Caco-2 (cell line): ENCODE measurements around the gene SLIT3. TPM values are rescaled to one million over a fixed set of nuclear protein-coding genes. Genes with fewer than 3 reads are reported as not detected.
A peak's percentile ranks its signal among the peaks of the same experiment; 100 is the strongest.

Experiments used
- BruUV-seq: library from RNA; stranded (reverse); fragments of 400-500 nt; replicated peaks from 2 replicates; lab custom pipeline; 2021; lab: Mats Ljungman, UMichigan
- CTCF ChIA-PET: fragments of 300-600 bp; sonication (Branson Sonifier 250); formaldehyde crosslinking; loops from one replicate; lab custom pipeline; 2022; ENCODE audit warnings: antibody characterized with exemption; lab: Charles Lee
- POLR2A ChIA-PET: fragments of 300-600 bp; sonication (Branson Sonifier 250); formaldehyde crosslinking; loops from one replicate; lab custom pipeline; 2022; ENCODE audit warnings: antibody characterized with exemption; lab: Charles Lee
- DNase-seq, 2 experiments: peaks; one replicate each; pipeline versions ENCODE4 v3.0.0 to v3.0.0-alpha.2; 2020 to 2022
- H3K27me3 ChIP-seq: replicated peaks from 2 replicates; pipeline ENCODE4 v1.6.0; 2011; ENCODE audit warnings: low read length; ENCODE audit not compliant: control insufficient read depth, insufficient read depth
- H3K36me3 ChIP-seq: 2 replicates; pipeline ENCODE4 v1.5.1; 2011; ENCODE audit warnings: low read length; ENCODE audit not compliant: control insufficient read depth, insufficient read depth
- H3K4me1 ChIP-seq: fragments of 250-450 bp; sonication (Bioruptor Pico); 2 replicates; pipeline ENCODE4 v1.5.1; 2020; ENCODE audit warnings: mild to moderate bottlenecking
- H3K4me3 ChIP-seq: 2 replicates; pipeline ENCODE4 v1.5.1; 2011; ENCODE audit warnings: low read depth, mild to moderate bottlenecking, control low read depth, low read length
- H3K9me3 ChIP-seq: fragments of 250-450 bp; sonication (Bioruptor Pico); 2 replicates; pipeline ENCODE4 v1.5.1; 2020; ENCODE audit warnings: mild to moderate bottlenecking, moderate library complexity
- H3K27ac Mint-ChIP-seq: one replicate; pipeline ENCODE4 v1.8.0; 2022; ENCODE audit warnings: mixed read lengths; ENCODE audit not compliant: unreplicated experiment
- H3K27me3 Mint-ChIP-seq: one replicate; pipeline ENCODE4 v1.8.0; 2022; ENCODE audit warnings: mixed read lengths; ENCODE audit not compliant: insufficient read depth, unreplicated experiment
- H3K36me3 Mint-ChIP-seq: one replicate; pipeline ENCODE4 v1.8.0; 2022; ENCODE audit warnings: mild to moderate bottlenecking, mixed read lengths; ENCODE audit not compliant: insufficient read depth, unreplicated experiment
- H3K4me1 Mint-ChIP-seq: one replicate; pipeline ENCODE4 v1.8.0; 2022; ENCODE audit warnings: low read depth, mixed read lengths; ENCODE audit not compliant: unreplicated experiment
- H3K4me3 Mint-ChIP-seq: one replicate; pipeline ENCODE4 v1.8.0; 2022; ENCODE audit warnings: mild to moderate bottlenecking, moderate library complexity, mixed read lengths; ENCODE audit not compliant: unreplicated experiment
- H3K9me3 Mint-ChIP-seq: one replicate; pipeline ENCODE4 v1.8.0; 2022; ENCODE audit warnings: mixed read lengths; ENCODE audit not compliant: unreplicated experiment
- intact Hi-C: fragments of 100-400 bp; cut with micrococcal nuclease; formaldehyde crosslinking; loops from one replicate; pipeline ENCODE4 v1.10.0; 2022; ENCODE audit not compliant: unreplicated experiment
- total RNA-seq: library from RNA; stranded (reverse); gene quantifications from 2 replicates; pipeline ENCODE4 v1.2.3, GENCODE V29; 2022
- TF ChIP-seq, protein P1 (sequence below), 2 experiments: fragments of 200-600 bp in 1 of 2; IDR thresholded peaks; 1 replicate in 1 of 2; 2 replicates in 1 of 2; pipeline versions ENCODE4 v1.5.1 to v1.8.0; 2011 to 2022; ENCODE audit warnings: antibody characterized with exemption in 1 of 2, control low read depth in 1 of 2, inconsistent platforms in 1 of 2, low read depth in 1 of 2, low read length in 1 of 2, mild to moderate bottlenecking in 1 of 2, moderate library complexity in 1 of 2; ENCODE audit not compliant: insufficient read depth in 1 of 2, severe bottlenecking in 1 of 2, unreplicated experiment in 1 of 2

The SLIT3 gene
- total RNA-seq, 1 experiment from 2014 or later: 2.1 TPM

DNA sequence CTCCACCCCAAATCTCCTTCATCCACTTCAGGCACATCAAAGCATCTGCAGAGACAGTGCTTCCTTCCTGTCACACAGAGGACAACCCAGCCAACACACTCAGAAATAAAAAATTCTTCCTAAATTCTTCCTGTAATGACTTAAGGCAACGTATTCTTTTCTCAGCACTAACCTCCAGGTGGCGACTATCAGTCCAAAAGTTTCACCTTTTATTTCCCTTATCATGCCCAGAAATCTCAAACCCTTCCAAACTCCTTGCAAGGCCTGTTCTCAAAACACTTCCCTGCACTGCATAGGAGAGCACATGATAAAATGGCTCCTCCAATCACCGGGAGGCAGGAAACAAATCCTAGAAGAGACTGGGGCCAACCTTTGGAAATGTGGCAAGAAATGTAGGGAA lies 35.1 kb downstream of the SLIT3 start:
- CTCF ChIA-PET: no interaction called here
- intact Hi-C loops: loop anchor here (10.0 kb wide), 1 partner anchor 959 kb away; no protein-coding TSS in a partner anchor
- POLR2A ChIA-PET: no interaction called here

DNA sequence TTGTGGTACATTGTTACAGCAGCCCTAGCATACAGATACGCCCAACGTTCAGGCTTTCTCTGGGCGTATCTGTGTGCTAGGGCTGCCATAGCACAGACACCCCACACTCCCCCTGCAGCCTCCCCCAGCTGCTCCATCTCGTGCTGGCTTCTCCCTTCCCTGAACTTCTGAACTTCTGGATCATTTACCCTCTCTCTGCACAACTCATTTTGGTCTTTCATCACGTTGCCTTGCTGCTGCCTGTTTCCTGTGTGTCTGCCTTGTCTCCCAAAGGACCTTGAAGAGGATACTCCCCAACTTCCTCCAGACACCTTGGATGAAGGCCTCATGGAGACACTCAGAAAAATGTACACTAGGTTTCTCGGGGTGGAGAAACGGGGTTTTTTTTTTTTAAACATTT lies 37.3 kb downstream of the SLIT3 start:
- ChIA-PET CTCF (no interaction called here), POLR2A (no interaction called here)
- intact Hi-C loops: loop anchor here (10.0 kb wide), 1 partner anchor 961 kb away; no protein-coding TSS in a partner anchor
- DNase-seq: no peak
- Histone ChIP-seq H3K27me3 (no peaks in the 10 kb centered on the region), H3K4me1 (peaks cover 10% of the 10 kb centered on the region), H3K36me3 (no peaks in the 10 kb centered on the region), H3K9me3 (peaks cover 3% of the 10 kb centered on the region), H3K4me3 (no peak overlapping the region)
- H3K4me3 Mint-ChIP-seq: no peak overlapping the region
- no peaks in the 10 kb centered on the region for H3K27me3 Mint-ChIP-seq
- peaks cover 25% of the 10 kb centered on the region for H3K4me1 Mint-ChIP-seq
- no peaks in the 10 kb centered on the region for H3K36me3 Mint-ChIP-seq
- no TSS peak for BruUV-seq
- H3K27ac Mint-ChIP-seq: no peak overlapping the region
- H3K9me3 Mint-ChIP-seq: peaks cover 28% of the 10 kb centered on the region
- TF ChIP-seq, protein P1, sequence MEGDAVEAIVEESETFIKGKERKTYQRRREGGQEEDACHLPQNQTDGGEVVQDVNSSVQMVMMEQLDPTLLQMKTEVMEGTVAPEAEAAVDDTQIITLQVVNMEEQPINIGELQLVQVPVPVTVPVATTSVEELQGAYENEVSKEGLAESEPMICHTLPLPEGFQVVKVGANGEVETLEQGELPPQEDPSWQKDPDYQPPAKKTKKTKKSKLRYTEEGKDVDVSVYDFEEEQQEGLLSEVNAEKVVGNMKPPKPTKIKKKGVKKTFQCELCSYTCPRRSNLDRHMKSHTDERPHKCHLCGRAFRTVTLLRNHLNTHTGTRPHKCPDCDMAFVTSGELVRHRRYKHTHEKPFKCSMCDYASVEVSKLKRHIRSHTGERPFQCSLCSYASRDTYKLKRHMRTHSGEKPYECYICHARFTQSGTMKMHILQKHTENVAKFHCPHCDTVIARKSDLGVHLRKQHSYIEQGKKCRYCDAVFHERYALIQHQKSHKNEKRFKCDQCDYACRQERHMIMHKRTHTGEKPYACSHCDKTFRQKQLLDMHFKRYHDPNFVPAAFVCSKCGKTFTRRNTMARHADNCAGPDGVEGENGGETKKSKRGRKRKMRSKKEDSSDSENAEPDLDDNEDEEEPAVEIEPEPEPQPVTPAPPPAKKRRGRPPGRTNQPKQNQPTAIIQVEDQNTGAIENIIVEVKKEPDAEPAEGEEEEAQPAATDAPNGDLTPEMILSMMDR (IDR thresholded peaks at IDR 0.05; ENCODE audit: insufficient read depth in 1 of 2, low read depth in 1 of 2, low read length in 1 of 2, severe bottlenecking in 1 of 2, unreplicated experiment in 1 of 2): no peak

More for the DNA sequence above, 35.1 kb downstream of the SLIT3 start:
- H3K27me3 ChIP-seq: no peaks in the 10 kb centered on the region
- H3K9me3 Mint-ChIP-seq: peaks cover 33% of the 10 kb centered on the region
- no peak overlapping the region for H3K4me3 Mint-ChIP-seq
- peaks cover 3% of the 10 kb centered on the region for H3K9me3 ChIP-seq
- peak overlapping the region; percentile 20 for H3K27ac Mint-ChIP-seq
- no peaks in the 10 kb centered on the region for H3K36me3 ChIP-seq
- H3K36me3 Mint-ChIP-seq: peaks cover 3% of the 10 kb centered on the region
- H3K27me3 Mint-ChIP-seq: no peaks in the 10 kb centered on the region
- H3K4me3 ChIP-seq: no peak overlapping the region
- peaks cover 40% of the 10 kb centered on the region for H3K4me1 Mint-ChIP-seq
- TF ChIP-seq, protein P1 (IDR thresholded peaks at IDR 0.05; ENCODE audit: insufficient read depth in 1 of 2, low read depth in 1 of 2, low read length in 1 of 2, severe bottlenecking in 1 of 2, unreplicated experiment in 1 of 2): peak in 1 of 2 experiments; percentile 27
- DNase-seq: no peak
- no TSS peak for BruUV-seq
- H3K4me1 ChIP-seq: peaks cover 13% of the 10 kb centered on the region

DNA sequence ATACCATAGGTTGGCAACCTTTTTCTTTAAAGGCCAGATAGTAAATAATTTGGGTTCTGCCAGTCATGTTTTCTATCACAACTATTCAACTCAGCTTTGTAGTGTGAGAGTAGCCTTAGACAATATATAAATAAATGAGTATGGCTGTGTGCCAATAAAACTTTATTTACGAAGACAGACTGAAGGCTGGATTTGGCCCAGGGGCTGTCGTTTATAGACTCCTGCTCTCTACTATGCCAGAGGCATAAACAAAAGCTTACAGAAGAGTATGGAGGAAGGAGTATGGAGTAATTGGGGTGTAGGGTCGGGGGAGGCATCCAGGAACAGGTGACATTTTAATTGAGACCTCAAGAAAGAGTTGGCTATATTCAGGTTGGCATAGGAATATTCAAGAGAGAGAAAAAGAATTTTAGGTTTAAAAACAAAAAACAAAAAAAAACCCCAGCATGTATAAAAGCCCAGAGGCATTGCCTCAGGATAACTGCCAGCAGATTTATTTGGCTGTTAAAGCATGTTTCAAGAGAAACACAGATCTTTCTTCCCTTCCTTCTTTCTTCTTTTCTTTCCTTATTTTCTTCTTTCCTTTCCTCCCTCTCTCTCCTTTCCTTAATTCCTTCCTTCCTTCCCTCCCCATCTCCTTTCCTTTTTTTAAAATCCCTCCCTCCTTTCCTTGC lies 39.9 kb downstream of the SLIT3 start:
- Mint-ChIP-seq H3K4me1 (peaks cover 21% of the 10 kb centered on the region), H3K9me3 (peaks cover 23% of the 10 kb centered on the region), H3K4me3 (no peak overlapping the region), H3K36me3 (peaks cover 7% of the 10 kb centered on the region), H3K27ac (peak overlapping the region; percentile 48), H3K27me3 (no peaks in the 10 kb centered on the region)
- POLR2A ChIA-PET: no interaction called here
- intact Hi-C loops: loop anchor here (10.0 kb wide), 1 partner anchor 964 kb away; no protein-coding TSS in a partner anchor
- no TSS peak for BruUV-seq
- CTCF ChIA-PET: no interaction called here
- TF ChIP-seq, protein P1 (IDR thresholded peaks at IDR 0.05; ENCODE audit: insufficient read depth in 1 of 2, low read depth in 1 of 2, low read length in 1 of 2, severe bottlenecking in 1 of 2, unreplicated experiment in 1 of 2): no peak
- Histone ChIP-seq H3K4me1 (peaks cover 2% of the 10 kb centered on the region), H3K9me3 (no peaks in the 10 kb centered on the region; the same call in none of the 2 replicates), H3K27me3 (no peaks in the 10 kb centered on the region), H3K36me3 (no peaks in the 10 kb centered on the region), H3K4me3 (no peak overlapping the region)
- no peak for DNase-seq
